GM23338 (cell line): Measurements from ENCODE around the gene CCL20.

Experiments used
- CTCF ChIP-seq, 2 experiments: fragments of 200-600 bp in 1 of 2; sonication (generic) in 1 of 2; conservative IDR thresholded peaks; 2 replicates each; pipeline versions ENCODE4 v1.5.1 to v1.6.1; 2016 to 2017; ENCODE audit warnings: antibody characterized with exemption in 2 of 2, low read depth in 2 of 2, mild to moderate bottlenecking in 2 of 2, moderate library complexity in 1 of 2
- EZH2 ChIP-seq: fragments of 200-600 bp; sonication (generic); IDR thresholded peaks from one replicate; pipeline ENCODE4 v1.8.0; 2017; ENCODE audit warnings: antibody characterized with exemption, mild to moderate bottlenecking, low read depth; ENCODE audit not compliant: unreplicated experiment
- POLR2AphosphoS5 ChIP-seq: IDR thresholded peaks from 2 replicates; pipeline ENCODE4 v1.6.1; 2016; ENCODE audit warnings: antibody characterized with exemption, low read depth

GRCh38 chr2:227865291-227865690 lies 51.6 kb downstream of the CCL20 start:
- TF ChIP-seq CTCF (conservative IDR thresholded peaks at IDR 0.05; ENCODE audit: low read depth in 2 of 2) (no peak), EZH2 (no peak), POLR2AphosphoS5 (no peak)
